Activated CD4-positive, alpha-beta memory T cell treated with anti-CD3 and anti-CD28 coated beads, Interleukin-2, amount 10 ng/mL, durations not matched to agents 7 days and 5 days (primary cell): ENCODE results near the gene OTUB2. TPM values are rescaled to one million over a fixed set of nuclear protein-coding genes. Genes with fewer than 3 reads are reported as not detected.
A peak's percentile ranks its signal among the peaks of the same experiment; 100 is the strongest.
"Not testable (repeated sequence)": the region's sequence is repeated elsewhere in the genome, so short reads cannot be mapped to it uniquely, and the experiment has no call there.

ENCODE experiments used
- CTCF ChIA-PET: fragments of 350-600 bp; sonication (Branson Sonifier 250); formaldehyde crosslinking; loops from one replicate; lab custom pipeline; 2021; ENCODE audit warnings: antibody characterized with exemption, inconsistent platforms; lab: Charles Lee
- POLR2A ChIA-PET: fragments of 350-600 bp; sonication (Branson Sonifier 250); formaldehyde crosslinking; loops from one replicate; lab custom pipeline; 2021; ENCODE audit warnings: antibody characterized with exemption; lab: Charles Lee
- DNase-seq: peaks from one replicate; pipeline ENCODE4 v3.0.0-alpha.2; 2020
- H3K27ac Mint-ChIP-seq: one replicate; pipeline ENCODE4 v1.8.0; 2021; ENCODE audit warnings: mild to moderate bottlenecking, mixed read lengths
- H3K27me3 Mint-ChIP-seq: one replicate; pipeline ENCODE4 v1.8.0; 2021; ENCODE audit warnings: mixed read lengths
- H3K36me3 Mint-ChIP-seq: one replicate; pipeline ENCODE4 v1.8.0; 2021; ENCODE audit warnings: low read depth, mixed read lengths
- H3K4me1 Mint-ChIP-seq: one replicate; pipeline ENCODE4 v1.8.0; 2021; ENCODE audit warnings: mixed read lengths
- H3K4me3 Mint-ChIP-seq: one replicate; pipeline ENCODE4 v1.8.0; 2021; ENCODE audit warnings: mild to moderate bottlenecking, mixed read lengths
- H3K9me3 Mint-ChIP-seq: one replicate; pipeline ENCODE4 v1.8.0; 2021; ENCODE audit warnings: mixed read lengths
- total RNA-seq, 2 experiments: library from RNA; stranded (reverse); gene quantifications; one replicate each; pipeline ENCODE4 v1.2.3, GENCODE V29; 2021

Gene OTUB2
- total RNA-seq, 2 experiments from 2014 or later: 7.3 to 7.9 TPM

DNA sequence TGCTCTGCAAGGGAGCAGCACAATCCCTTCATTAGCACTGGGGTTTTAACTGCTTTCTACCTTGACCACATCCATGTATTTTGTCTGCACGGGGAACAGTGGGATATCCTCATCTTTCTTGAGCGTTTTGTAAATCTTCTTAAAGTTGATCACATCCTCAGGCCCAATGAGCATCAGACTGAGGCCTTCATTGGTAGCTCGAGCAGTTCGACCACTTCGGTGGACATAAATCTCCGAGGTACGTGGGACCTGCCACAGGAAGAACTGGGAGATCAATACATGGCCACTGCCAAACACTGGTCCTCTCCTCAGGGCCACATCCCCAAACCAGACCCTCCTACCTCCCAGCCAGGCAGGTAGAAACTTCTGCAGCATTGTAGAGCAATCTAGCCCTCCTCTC is 28.8 kb downstream of the OTUB2 start:
- peaks cover 89% of the 10 kb centered on the region for H3K36me3 Mint-ChIP-seq
- no peak overlapping the region for H3K27ac Mint-ChIP-seq
- no peaks in the 10 kb centered on the region for H3K27me3 Mint-ChIP-seq
- no peak for DNase-seq
- ChIA-PET CTCF (interaction anchor here (1.1 kb wide), 1 partner anchor 26 kb away, joined by 3 read pairs; the partner anchor contains the start of genes DDX24 and IFI27L1), POLR2A (interaction anchor here (4.8 kb wide), 1 partner anchor 26 kb away, joined by 30 read pairs; the partner anchor contains the start of genes DDX24 and IFI27L1)
- H3K4me3 Mint-ChIP-seq: no peak overlapping the region
- no peaks in the 10 kb centered on the region for H3K9me3 Mint-ChIP-seq
- H3K4me1 Mint-ChIP-seq: peaks cover 67% of the 10 kb centered on the region

DNA sequence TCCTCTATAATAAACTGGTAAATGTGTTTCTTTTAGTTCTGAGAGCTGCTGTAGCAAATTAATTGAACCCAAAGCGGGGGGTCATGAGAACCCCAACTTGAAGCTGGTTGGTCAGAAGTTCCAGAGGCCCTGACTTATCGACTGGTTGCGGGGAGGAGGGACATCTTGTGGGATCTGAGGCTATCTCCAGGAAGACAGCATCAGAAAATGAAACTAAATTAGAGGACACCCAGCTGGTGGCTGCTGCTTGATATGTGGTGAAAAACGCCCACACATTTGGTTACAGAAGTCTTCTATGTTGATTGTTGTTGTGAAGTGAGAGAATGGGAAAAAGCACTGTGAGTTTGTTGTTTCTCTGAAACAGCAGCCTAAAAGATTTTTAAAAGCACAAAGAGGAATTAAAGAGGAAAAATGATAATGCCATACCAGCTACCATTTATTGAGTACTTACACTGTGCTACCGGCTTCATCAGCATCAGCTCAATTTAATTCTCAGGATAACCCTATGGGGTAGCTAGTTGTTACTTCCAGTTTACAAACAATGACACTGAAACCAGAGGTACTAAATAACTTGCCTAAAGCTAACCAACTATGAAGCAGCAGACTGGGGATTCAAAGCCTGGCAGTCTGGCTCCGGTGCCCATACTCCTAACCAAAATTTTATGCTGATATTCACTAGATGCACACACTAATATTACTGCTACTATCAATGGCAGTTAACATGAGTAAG is 30.6 kb downstream of the OTUB2 start:
- Mint-ChIP-seq H3K27me3 (no peaks in the 10 kb centered on the region), H3K9me3 (no peaks in the 10 kb centered on the region), H3K4me3 (peak overlapping the region; percentile 7), H3K4me1 (peaks cover 65% of the 10 kb centered on the region), H3K27ac (peak overlapping the region; percentile 83), H3K36me3 (peaks cover 89% of the 10 kb centered on the region)
- CTCF ChIA-PET: interaction anchor here (0.9 to 3.7 kb wide), 9 partner anchors 21 to 117 kb away, joined by 3 to 21 read pairs (median 5); partner anchors contain the start of genes DDX24, IFI27L1 and IFI27L2
- DNase-seq: peak; percentile 56
- POLR2A ChIA-PET: interaction anchor here (0.8 to 3.5 kb wide), 10 partner anchors 9 to 94 kb away, joined by 3 to 54 read pairs (median 4); partner anchors contain the start of genes DDX24, IFI27L1 and IFI27L2

DNA sequence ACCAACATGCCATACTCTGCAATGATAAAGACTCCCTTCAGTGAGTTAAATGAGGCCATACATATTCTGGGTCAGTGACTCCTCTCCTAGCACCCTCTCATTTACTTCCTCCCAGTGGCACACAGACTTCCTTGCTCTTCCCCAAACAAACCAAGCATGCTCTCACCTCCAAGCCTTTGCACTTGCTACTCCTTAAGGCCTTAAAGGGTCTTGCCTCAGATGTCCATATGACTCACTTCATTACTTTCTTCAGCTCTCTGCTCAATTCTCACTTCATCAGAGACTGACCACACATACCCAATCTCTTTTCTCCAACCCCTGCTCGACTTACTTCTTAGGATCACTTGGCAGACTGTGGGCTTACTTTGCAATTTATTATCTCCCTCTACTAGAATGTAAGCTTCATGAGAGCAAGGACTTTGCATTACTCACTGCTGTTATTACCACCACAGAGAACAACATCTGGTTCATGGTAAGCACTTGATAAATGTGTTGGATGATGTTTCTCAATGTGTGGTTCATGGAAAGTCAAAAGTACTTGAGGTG is 32.1 kb downstream of the OTUB2 start:
- Mint-ChIP-seq H3K4me1 (peaks cover 54% of the 10 kb centered on the region), H3K4me3 (no peak overlapping the region), H3K36me3 (peaks cover 89% of the 10 kb centered on the region), H3K27ac (peak overlapping the region; percentile 3), H3K9me3 (no peaks in the 10 kb centered on the region), H3K27me3 (no peaks in the 10 kb centered on the region)
- POLR2A ChIA-PET: interaction anchor here (1.2 to 3.5 kb wide), 6 partner anchors 10 to 37 kb away, joined by 3 to 54 read pairs (median 4); partner anchors contain the start of genes DDX24 and IFI27L1
- CTCF ChIA-PET: interaction anchor here (0.9 to 3.7 kb wide), 6 partner anchors 9 to 118 kb away, joined by 3 to 21 read pairs (median 4); no protein-coding TSS in a partner anchor
- no peak for DNase-seq

DNA sequence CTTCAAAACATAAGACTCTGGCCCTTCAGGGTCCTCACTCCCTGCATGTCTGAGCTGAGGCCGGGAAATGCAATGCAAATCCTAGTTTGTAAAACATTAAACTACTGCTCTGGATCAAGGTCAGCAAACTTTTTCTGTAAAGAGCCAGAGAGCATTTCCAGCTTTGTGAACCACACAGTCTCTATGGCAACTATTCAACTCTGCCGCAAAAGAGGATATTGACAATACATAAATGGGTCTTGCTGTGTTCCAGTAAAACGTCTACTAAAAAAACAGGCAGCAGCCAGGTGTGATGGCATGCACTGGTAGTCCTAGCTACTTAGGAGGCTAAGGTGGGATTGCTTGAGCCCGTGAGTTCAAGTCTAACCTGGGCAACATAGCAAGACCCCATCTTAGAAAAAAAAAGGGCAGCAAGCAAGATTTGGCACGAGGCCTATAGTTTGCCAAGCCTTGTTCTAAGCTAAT is 32.6 kb downstream of the OTUB2 start:
- ChIA-PET CTCF (interaction anchor here (0.9 to 3.7 kb wide), 3 partner anchors 21 to 78 kb away, joined by 3 to 16 read pairs (median 5); no protein-coding TSS in a partner anchor), POLR2A (interaction anchor here (1.6 to 3.5 kb wide), 2 partner anchors 22 to 38 kb away, joined by 3 to 54 read pairs; partner anchors contain the start of genes DDX24 and IFI27L1)
- Mint-ChIP-seq H3K4me1 (peaks cover 55% of the 10 kb centered on the region), H3K27ac (no peak overlapping the region), H3K36me3 (peaks cover 91% of the 10 kb centered on the region), H3K4me3 (no peak overlapping the region), H3K9me3 (no peaks in the 10 kb centered on the region), H3K27me3 (no peaks in the 10 kb centered on the region)
- no peak for DNase-seq

DNA sequence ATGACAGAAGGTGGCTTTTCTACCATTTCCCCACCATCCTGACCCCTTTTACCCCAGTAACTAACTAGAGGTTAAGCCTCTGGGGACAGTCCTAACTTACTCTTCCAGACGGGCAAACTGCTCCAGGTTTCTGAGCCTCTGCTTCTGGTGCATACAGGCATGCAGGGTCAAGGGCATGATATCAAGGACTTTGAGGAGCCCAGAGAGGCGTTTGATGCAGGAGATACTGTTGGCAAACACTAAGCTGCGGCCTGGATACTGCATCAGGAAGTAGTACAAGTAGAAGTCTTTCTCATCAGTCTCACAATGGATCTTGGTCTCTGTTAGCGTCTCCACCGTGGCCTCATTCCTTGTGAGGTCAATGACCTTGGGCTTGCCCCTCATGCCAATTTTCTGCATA is 33.9 kb downstream of the OTUB2 start:
- peaks cover 45% of the 10 kb centered on the region for H3K4me1 Mint-ChIP-seq
- H3K27me3 Mint-ChIP-seq: no peaks in the 10 kb centered on the region
- no peak for DNase-seq
- CTCF ChIA-PET: interaction anchor here (3.7 kb wide), 1 partner anchor 76 kb away, joined by 16 read pairs; no protein-coding TSS in a partner anchor
- no peak overlapping the region for H3K27ac Mint-ChIP-seq
- no peak overlapping the region for H3K4me3 Mint-ChIP-seq
- peaks cover 83% of the 10 kb centered on the region for H3K36me3 Mint-ChIP-seq
- H3K9me3 Mint-ChIP-seq: no peaks in the 10 kb centered on the region
- POLR2A ChIA-PET: no interaction called here

DNA sequence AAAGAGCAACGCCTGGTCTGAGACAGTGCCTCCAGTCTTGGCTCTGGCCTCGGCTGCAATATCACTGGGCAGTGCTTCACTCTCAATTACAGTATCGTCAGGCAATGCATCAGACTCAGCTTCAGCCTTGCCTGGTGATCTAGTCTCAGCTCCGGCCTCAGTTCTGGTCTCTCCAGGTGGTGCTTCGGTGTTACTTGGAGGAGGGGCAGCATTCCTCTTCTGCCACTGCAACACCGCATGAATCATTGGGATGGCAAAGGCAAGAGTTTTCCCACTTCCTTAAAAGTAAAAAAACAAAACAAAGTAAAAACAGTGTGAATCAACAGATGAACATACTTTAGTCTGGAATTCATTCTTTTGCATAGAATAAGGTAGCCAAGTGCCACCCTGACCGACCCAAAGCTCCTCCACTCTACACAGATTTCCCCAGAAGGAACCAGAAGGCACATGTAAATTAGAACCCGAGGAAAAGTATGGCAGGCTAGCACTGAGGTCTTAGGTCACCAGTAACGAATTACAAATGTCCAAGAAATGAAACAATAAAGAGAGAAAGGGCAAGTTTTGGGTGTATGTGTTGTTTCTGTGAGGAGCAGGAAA is 36.3 kb downstream of the OTUB2 start:
- no peak for DNase-seq
- Mint-ChIP-seq H3K9me3 (peaks cover 8% of the 10 kb centered on the region), H3K27me3 (no peaks in the 10 kb centered on the region), H3K4me1 (peaks cover 34% of the 10 kb centered on the region), H3K27ac (no peak overlapping the region), H3K36me3 (peaks cover 79% of the 10 kb centered on the region), H3K4me3 (no peak overlapping the region)
- ChIA-PET POLR2A (interaction anchor here (1.0 to 1.2 kb wide), 2 partner anchors 16 to 19 kb away, joined by 3 read pairs; partner anchors contain the start of genes DDX24 and IFI27L1), CTCF (interaction anchor here (1.8 kb wide), 1 partner anchor 123 kb away, joined by 4 read pairs; no protein-coding TSS in a partner anchor)

DNA sequence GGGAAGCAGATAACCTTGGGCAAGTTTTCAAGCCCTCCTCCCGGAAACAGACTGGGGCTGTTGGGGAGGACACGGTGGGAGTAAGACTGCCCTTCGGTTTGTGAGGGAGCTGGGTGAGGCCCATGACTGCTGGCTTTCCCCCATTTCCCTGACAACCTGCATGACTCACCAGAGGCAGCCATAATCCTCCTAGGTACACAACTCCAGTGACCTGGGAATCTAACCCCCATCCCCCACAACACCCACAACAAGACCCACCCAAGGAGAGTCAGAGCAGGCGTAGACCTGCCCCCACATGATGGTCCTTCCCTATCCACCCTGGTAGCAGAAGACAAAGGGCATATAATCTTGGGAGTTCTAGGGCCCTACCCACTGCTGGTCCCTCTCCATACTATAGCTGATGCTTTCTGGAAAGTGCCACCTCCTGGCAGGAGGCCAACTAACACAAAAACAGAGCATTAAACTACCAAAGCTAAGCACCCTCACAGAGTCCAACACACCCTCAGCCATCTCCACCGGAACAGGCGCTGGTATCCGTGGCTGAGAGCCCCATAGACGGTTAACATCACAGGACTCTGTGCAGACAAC is 40.0 kb downstream of the OTUB2 start:
- H3K27me3 Mint-ChIP-seq: no peaks in the 10 kb centered on the region
- H3K9me3 Mint-ChIP-seq: peaks cover 43% of the 10 kb centered on the region
- peaks cover 83% of the 10 kb centered on the region for H3K36me3 Mint-ChIP-seq
- ChIA-PET POLR2A (interaction anchor here (2.8 kb wide), 1 partner anchor 16 kb away, joined by 11 read pairs; the partner anchor contains the start of genes DDX24 and IFI27L1), CTCF (interaction anchor here (1.3 to 2.1 kb wide), 2 partner anchors 30 to 70 kb away, joined by 3 to 6 read pairs; no protein-coding TSS in a partner anchor)
- H3K27ac Mint-ChIP-seq: no peak overlapping the region
- DNase-seq: no peak
- no peak overlapping the region for H3K4me3 Mint-ChIP-seq
- peaks cover 44% of the 10 kb centered on the region for H3K4me1 Mint-ChIP-seq

DNA sequence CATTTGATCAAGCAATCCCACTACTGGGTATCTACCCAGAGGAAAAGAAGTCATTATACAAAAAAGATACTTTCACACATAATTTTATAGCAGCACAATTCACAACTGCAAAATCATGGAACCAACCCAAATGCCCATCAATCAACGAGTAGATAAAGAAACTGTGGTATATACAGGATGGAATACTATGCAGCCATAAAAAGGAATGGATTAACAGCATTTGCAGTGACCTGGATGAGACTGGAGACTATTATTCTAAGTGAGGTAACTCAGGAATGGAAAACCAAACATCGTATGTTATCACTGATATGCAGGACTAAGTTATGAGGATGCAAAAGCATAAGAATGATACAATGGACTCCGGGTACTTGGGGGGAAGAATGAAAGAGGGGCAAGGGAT is 45.9 kb downstream of the OTUB2 start:
- POLR2A ChIA-PET: interaction anchor here (1.8 kb wide), 1 partner anchor 9 kb away, joined by 5 read pairs; the partner anchor contains the start of genes DDX24 and IFI27L1
- H3K27me3 Mint-ChIP-seq, H3K4me3 Mint-ChIP-seq, H3K27ac Mint-ChIP-seq, DNase-seq, CTCF ChIA-PET: not testable (repeated sequence)
- Mint-ChIP-seq H3K4me1 (peaks cover 50% of the 10 kb centered on the region), H3K9me3 (peaks cover 70% of the 10 kb centered on the region), H3K36me3 (peaks cover 94% of the 10 kb centered on the region)

DNA sequence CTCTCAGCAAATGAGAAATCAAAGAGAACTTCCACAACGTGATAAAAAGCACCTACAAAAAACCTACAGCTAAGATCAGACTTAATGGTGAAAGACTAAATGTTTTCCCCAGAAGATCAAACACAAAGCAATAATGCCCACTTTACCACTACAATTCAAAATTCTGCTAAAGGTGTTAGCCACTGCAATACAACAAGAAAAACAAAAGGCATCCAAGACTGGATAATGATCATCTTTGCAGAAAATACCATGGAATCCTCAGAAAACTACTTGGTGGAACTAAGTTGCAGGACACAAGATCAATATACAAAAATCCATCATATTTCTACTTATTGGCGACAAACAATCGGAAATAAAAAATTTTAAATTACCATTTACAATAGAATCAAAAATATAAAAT is 48.4 kb downstream of the OTUB2 start:
- DNase-seq: no peak
- no peak overlapping the region for H3K27ac Mint-ChIP-seq
- peaks cover 54% of the 10 kb centered on the region for H3K4me1 Mint-ChIP-seq

DNA sequence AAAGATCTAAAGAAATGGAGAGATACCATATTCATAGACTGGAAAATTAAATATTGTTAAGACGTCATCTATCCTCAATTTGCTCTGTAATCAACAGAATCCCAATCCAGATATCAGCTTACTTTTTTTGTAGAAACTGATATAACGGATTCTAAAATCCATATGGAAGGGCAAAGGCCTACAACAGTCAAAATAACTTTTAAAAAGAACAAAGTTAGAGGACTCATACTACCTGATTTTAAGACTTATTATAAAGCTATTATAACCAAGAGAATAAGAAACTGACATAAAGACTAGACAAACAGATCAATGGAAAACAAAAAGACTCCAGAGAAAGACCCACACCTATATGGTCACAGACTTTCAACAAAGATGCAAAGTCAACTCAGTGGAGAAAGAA is 48.9 kb downstream of the OTUB2 start:
- DNase-seq: no peak
- Mint-ChIP-seq H3K9me3 (peaks cover 49% of the 10 kb centered on the region), H3K27ac (no peak overlapping the region), H3K4me3 (no peak overlapping the region), H3K4me1 (peaks cover 56% of the 10 kb centered on the region), H3K36me3 (peaks cover 91% of the 10 kb centered on the region), H3K27me3 (no peaks in the 10 kb centered on the region)
- POLR2A ChIA-PET: interaction anchor here (1.3 kb wide), 1 partner anchor 17 kb away, joined by 5 read pairs; no protein-coding TSS in a partner anchor
- CTCF ChIA-PET: no interaction called here

More for the DNA sequence above, 48.4 kb downstream of the OTUB2 start:
- Mint-ChIP-seq H3K4me3 (no peak overlapping the region), H3K36me3 (peaks cover 93% of the 10 kb centered on the region), H3K9me3 (peaks cover 52% of the 10 kb centered on the region), H3K27me3 (no peaks in the 10 kb centered on the region)
- ChIA-PET CTCF (no interaction called here), POLR2A (interaction anchor here (1.3 kb wide), 1 partner anchor 17 kb away, joined by 5 read pairs; no protein-coding TSS in a partner anchor)

DNA sequence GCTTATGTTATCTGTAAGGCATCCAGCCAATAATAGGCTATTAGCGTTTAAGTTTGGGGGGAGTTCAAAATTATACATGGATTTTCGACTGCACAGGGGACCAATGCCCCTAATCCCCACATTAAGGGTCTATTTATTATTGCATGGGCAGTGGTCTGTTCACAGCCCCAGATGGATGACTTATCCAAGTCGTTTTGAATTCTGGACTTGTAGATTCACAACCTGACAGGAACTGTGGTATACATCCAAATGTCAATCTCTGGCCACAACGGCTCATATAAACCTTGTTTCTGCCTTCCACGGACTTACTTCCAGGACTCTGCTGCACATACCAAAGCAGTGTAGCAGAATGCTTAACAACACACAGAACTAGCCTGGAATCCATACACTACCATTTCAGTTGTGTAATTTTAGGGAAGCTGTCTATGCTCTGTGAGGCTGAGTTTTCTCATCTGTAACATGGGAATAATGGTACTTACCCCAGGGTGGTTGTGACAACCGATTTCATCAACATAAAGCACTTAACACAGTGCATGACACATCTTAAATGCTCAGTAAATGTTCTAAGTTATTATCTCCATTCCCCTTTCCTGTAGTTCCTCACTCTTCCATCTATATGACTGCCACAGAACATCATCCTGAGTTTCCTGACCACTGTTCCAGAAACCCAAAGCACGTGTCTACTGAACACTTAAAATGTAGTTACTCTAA is 51.1 kb downstream of the OTUB2 start:
- Mint-ChIP-seq H3K27me3 (no peaks in the 10 kb centered on the region), H3K9me3 (peaks cover 30% of the 10 kb centered on the region), H3K27ac (no peak overlapping the region), H3K4me1 (peaks cover 61% of the 10 kb centered on the region), H3K36me3 (peaks cover 77% of the 10 kb centered on the region), H3K4me3 (peak overlapping the region; percentile 35)
- POLR2A ChIA-PET: no interaction called here
- CTCF ChIA-PET: no interaction called here
- no peak for DNase-seq
